ENCODE data around the gene RABGEF1.
"Not testable (repeated sequence)": the region's sequence is repeated elsewhere in the genome, so short reads cannot be mapped to it uniquely, and the experiment has no call there.

Gene RABGEF1

DNA sequence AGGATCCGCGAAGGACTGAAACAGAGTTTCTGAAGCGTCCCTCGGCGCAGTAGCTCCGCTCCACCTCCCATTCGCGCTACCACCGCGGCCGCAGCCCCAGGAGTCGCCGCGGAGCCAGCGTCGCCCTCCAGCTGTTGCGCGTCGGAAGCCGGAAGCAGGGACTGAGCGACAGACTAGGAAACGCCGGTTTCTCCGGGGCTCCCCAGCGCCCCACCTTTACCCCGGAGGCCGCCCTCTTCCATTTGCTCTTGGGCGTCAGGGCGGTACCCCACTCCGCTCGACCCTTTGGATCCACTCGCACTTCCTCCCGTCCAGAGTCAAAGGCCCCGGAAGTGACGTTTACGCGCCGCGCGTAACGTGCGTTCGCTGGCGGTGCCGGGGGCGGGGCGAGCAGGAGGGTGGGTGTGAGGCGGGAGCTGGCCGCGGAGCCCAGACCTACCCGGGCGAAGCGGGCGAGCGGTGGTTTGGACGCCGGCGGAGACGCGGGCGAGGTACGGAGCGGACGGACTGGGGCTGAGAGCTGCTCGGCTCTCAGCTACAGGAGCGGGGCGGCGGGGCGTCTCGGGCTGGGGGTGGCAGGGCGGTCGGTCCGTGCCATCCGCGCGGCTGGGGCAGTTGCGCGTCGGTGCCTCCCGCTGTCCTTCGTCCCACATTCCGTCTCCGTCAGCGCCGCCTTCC lies at the start of gene RABGEF1:
Gene RABGEF1, plus strand, starts transcription at position 432 of the 678 bp plus-strand sequence. CDS start 31,167 bp downstream, outside the sequence.
- peak; percentile 77 for DNase-seq

DNA sequence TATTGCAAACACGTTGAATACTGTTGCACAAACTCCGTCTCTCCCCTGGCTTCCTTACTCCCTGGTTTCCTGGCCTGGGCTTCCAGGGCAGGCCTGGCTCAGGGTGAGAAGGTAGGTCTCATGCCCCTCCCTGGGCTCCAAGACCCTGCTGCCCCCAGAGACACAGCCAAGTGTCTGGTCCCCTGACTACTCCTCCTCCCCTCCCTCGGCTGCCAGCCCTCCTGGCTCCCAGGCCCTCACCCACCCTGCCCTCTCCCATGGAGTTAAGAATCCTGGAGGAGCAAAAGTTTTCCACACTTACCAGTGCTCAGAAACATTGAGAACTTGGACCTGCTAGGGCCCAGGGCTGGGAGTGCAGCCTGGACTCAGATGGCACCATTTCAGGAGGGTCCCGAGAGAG lies 47.2 kb upstream of the RABGEF1 start:
- no peak for DNase-seq

DNA sequence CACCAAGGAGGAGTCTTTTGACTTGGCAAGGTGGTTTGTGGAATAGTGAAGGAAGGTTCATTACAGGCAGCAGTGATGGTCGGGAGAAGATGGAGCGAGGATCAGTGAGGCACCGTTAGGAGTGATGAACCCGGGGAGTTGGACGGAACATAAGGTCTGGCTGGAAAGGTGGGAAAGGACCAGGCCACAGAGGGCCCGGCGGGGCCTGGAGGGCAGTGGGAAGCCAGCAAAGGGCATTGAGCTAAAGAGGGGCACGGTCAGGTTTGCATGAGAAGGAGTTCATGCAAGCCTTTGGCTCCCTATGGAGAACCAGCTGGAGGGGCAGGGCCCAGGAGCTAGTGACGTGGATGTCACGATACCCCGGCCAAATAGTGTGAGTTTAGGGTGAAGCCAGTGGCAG lies 46.2 kb upstream of the RABGEF1 start:
- DNase-seq: no peak

DNA sequence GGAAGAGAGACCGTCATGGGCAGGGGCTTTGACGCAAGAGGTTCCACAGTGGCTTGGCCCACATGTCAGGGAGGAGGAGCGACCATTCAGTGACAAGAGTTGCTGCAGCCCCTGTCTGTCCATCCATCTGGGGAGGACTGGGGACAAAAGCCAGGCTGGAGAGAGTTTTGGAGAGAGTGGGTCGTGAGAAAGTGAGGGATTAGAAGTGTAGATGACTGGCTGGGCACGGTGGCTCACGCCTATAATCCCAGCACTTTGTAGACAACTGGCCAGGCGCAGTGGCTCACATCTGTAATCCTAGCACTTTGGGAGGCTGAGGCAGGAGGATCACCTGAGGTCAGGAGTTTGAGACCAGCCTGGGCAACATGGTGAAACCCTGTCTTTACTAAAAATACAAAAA lies 45.1 kb upstream of the RABGEF1 start:
- DNase-seq: not testable (repeated sequence)

DNA sequence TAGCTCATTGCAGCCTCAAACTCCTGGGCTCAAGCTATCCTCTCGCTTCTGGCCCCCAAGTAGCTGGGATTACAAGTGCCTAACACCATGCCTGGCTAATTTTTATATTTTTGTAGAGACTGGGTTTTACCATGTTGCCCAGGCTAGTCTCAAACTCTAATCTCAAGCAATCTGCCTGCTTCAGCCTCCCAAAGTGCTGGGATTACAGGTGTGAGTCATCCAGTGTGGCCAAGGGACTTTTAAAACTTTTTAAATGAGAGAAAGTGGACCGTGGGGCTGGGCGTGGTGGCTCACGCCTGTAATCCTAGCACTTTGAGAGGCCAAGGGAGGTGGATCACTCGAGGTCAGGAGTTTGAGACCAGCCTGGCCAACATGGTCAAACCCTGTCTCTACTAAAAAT lies 44.4 kb upstream of the RABGEF1 start:
- DNase-seq: not testable (repeated sequence)

DNA sequence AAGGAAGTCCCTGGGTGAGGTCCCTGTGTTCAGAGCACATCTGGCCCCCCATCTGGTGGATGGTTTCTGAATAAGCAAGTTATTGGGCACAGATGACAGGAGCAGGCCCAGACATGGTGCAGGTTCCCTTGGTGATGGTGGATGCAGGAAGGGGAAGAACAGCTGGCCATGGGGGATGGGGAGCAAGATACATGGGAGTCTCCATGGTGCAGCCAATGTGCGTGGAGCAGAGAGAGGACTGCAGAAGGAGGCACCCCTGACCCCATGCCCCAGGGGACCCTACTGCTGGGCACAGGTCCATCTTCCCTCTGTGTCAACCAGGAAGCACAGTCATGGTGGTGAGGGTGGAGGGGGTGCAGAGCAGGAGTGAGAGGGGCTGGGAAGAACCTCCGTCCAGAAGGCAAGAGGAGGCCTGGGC lies 43.8 kb upstream of the RABGEF1 start:
- peak; percentile 98 for DNase-seq

DNA sequence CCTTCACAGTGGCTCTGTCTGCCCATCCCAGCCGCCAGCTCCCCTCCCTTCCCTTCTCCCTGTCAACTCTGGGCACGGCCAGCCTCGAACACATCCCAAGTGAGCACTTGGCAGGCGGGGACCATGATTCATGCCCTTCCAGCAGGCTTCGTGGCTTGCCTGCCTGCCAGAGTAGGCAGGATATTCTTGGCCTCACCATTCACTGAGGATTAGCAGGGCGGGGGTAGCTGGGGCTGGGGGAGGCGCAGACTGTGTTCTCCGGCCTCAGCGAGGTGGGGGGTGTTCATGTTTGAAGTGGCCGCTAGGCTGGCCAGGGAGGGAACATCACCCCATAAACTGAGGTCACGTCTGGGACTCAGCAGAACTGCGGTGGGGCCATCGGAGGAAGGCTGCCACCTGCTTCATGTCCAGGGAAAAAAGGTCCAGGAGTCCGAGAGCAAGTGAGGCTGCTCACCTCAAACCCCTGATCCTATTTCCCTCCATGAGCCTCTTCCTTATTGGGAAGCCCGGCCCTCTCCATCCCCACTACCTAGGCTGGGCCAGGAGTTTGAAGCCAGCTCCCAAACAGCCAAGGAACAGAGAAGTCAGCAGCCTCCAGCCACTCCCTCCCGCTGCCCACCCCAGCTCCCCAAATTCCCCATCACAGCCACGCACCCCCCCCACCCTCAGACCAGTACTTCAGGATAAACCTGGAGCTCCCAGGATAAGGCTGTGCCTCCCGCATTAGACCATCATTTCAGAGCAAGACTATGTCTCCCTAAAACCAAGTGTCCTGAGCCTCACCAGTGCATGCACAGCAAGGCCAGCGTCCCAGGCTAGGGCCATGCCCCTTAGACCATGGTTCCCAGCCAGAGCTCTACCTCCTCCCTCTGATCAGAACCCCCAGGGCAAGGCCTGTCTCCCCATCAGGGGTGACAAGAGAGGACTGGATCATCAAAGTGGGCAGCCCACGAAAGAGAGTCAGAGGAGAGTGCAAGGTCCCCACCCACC lies 42.8 kb upstream of the RABGEF1 start:
- peak; percentile 85 for DNase-seq

DNA sequence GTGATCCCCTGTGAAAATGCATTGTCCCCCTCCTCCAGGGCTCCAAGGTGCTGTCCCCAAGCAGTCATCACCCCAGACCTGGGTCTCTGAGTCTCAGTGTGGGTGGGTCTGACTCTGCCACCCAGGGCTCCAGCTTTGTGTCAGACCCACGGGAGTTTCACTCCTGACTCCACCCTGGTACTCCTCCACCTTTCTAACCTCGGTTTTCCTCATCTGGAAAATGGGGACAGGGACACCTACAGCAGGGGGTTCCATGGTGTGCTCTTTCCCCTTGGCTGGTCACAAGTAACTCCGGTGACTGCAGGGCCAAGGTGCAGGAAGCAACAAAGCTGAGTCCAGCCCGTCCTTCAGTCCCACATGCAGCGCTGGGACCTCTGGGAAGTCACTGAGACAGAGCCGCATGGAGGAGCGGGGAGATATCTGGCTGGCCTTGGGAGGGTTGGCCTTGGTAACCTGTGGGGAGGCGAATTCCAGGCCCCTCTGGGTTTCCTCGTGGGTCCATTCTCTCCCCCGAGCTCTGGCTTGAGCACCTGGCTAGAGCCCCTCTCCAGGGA lies 41.8 kb upstream of the RABGEF1 start:
- no peak for DNase-seq

DNA sequence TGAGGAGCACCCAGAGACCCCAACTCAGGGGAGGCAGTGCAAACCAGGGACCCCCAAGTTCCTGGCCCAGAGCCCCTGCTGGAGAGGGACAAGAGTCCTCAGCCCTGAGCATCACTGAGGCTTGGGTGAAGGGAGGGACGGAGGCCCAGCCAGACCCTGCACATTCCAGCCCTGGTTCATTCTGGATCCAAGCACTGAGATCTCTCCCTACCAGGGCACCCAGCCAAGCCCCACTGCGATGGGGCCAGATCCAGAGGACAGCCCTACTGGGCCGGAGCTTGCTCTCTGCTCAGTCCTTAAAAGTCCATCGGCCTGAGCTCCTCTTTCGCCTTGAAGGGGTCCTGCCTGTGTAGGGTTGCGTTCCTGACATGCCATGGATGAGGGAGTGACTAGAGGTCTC lies 40.5 kb upstream of the RABGEF1 start:
- no peak for DNase-seq

DNA sequence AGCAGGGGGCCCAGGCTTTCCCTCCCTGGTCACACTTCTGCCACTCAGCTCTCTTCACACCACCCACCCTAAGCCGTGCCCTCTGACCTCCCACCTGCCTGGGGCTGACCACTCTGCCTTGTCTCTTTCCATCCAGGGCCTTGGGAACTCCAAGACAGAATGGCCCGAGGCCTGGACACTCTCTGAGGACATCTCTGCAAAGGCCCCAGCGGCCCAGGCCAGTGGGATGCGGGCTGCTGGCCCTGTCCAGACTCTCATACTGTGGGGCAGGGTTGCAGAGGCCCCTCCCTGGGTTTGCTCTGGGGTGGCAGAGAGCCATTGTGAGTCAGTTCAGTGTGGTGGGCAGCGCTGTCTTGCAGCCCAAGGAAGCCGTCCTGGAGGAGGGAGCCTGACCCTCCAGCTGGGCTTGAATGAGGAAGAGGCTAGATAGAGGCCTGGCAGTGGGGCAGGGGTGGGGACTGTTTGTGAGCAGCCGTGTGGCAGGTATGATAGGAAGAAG lies 39.9 kb upstream of the RABGEF1 start:
- DNase-seq: no peak

DNA sequence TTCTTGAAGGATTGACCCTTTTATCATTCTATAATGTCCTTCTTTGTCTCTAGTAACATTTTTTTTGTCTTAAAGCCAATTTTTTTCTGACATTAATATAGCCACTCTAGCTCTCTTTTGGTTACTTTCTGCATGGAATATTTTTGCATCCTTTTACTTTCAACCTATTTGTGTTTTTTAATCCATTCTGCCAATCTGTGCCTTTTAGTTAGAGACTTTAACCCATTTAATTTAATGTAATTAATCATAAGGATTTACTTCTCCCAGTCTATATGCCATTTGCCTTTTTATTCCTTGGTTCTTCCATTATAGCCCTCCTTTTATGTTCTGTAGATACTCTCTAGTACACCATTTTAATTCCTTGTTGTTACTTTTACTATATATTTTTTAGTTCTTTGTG lies 32.7 kb upstream of the RABGEF1 start:
- no peak for DNase-seq

DNA sequence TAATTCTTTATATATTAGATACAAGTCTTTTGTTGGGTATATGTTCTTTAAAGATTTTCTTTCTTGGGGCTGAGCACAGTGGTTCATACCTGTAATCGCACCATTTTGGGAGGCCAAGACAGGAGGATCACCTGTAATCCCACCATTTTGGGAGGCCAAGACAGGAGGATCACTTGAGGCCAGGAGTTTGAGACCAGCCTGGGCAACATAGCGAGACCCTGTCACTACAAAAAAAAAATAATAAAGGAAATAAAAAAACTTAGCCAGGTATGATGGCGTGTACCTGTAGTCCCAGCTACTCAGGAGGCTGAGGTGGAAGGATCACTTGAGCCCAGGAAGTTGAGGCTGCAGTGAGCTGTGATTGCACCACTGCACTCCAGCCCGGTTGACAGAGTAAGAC lies 29.8 kb upstream of the RABGEF1 start:
- DNase-seq: not testable (repeated sequence)

DNA sequence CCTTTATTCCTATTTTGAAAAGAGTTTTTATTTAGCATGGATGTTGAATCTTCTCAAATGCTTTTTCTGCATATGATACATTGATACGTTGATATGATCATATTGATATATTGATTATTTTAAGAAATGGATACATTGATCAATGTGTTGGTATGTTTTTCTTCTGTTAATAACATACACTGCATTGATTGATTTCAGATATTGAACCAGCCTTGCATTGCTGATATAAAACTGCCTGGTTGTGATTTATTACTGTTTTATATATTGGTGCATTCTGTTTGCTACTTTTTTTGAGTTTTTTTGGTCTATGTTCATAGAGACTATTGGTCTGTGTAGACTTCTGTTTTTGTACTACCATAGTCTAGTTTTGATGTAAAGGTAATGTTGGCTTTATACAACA lies 26.8 kb upstream of the RABGEF1 start:
- DNase-seq: no peak

DNA sequence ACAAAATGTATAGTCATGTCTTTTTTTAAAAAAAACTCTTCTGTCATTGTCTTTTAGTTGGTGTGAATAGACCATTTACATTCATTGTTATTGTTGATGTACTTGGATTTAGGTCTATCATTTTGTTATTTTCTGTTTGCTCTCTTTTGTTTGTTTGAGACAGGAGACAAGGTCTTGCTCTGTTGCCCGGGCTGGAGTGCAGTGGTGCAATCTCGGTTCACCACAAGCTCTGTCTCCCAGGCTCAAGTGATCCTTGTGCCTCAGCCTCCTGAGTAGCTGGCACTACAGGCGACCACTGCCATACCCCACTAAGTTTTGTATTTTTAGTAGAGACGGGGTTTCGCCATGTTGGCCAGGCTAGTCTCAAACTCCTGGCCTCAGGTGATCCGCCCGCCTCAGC lies 23.9 kb upstream of the RABGEF1 start:
- DNase-seq: not testable (repeated sequence)

DNA sequence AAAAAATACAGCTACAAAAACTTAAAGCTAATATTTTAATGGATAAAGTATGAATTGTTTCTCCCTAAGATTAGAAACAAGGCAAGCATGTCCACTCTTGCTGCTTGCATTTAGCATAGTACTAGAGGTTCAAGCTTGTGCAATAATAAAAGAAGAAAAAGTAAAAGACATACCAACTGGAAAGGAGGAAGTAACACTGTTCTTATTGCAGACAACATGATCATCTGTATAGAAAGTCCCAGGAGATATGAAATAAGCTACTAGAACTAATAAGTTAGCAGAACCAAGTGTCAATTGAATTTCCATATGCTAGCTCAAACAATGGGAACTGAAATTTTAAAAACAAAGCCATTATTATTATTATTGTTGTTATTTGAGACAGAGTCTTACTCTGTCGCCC lies 20.0 kb upstream of the RABGEF1 start:
- DNase-seq: no peak

DNA sequence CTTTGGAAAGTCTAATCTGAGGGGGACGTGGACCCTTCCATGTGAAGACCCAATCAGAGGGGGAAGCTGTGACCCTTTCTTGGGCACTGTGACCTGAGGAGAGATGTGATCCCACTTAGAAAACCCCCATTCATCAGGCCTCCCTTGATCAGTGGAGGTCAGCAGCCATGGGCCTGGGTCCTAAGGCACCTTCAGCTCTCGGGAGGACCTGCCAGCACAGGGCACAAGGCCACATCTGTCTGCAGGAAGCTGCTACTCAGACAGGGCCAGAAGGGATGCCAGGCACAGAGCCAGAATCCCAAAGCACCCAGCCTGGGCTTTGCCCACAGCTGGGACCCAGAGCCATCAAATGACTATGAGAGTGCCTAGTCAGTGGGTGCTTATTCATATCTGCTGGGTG lies 14.7 kb upstream of the RABGEF1 start:
- no peak for DNase-seq

DNA sequence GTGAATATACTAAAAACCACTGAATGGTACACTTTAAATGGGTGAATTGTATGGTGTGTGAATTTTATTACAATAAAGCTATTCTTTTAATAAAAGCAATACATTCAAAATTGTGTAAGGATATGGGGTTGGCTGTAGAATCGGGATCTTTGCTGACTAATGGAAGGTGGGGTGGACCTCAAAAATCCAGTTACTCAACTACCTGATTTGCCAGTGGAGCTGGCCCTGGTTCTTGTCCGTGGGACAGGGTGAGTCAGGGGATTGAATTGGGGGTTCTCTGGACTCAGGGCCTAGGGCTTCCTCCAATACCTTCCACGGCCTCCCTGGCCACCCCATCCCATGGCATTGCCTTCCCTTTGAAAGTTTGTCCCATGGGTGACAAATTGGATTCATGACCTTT lies 13.5 kb upstream of the RABGEF1 start:
- no peak for DNase-seq

DNA sequence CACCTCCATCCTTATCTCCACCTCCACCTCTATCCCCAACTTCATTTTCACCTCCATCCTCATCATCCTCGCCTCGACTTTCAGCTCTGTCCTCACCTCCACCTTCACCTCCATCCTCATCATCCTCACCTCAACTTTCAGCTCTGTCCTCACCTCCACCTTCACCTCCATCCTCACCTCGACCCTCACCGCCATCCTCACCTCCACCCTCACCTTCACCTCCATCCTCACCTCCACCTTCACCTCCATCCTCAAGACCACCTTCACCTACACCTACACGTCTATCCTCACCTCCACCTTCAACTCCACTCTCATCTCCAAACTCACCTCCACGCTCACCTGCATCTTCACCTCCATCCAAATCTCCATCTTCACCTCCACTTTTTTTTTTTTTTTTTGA lies 12.0 kb upstream of the RABGEF1 start:
- no peak for DNase-seq

DNA sequence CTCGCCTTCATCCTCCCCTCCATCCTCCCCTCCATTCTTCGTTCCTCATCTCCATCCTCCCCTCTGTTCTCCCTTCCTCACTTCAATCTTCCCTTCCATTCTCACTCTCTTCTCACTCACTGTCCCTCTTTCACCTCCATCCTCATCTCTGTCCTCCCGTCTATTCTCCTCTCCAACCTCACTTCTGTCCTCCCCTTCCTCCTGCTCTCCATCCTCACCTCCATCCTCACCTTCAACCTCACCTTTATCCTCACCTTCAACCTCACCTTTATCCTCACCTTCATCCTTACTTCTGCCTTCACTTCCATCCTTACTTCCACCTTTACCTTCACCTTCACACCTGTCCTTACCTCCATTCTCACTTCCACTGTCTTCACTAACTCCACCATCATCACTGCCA lies 11.3 kb upstream of the RABGEF1 start:
- no peak for DNase-seq

DNA sequence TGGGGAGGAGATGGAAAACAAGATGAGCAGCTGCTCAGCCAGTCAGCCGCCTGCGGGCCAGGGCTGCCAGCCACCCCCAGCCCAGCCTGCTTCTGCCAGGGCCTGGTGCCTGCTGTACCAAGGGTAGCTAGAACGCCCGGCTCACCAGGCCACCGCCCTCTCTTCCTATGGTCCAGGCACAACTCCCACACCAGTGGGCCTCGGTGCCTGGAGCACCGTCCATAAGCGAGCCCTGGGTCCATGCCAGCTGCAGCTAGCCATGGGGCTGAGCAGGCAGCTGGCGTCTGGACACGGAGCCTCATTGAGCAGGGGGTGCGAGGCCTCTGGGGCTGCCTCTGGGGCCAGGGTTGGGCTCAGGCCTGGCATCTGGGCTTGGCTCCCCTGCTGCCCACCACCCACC lies 8.5 kb upstream of the RABGEF1 start:
- no peak for DNase-seq

DNA sequence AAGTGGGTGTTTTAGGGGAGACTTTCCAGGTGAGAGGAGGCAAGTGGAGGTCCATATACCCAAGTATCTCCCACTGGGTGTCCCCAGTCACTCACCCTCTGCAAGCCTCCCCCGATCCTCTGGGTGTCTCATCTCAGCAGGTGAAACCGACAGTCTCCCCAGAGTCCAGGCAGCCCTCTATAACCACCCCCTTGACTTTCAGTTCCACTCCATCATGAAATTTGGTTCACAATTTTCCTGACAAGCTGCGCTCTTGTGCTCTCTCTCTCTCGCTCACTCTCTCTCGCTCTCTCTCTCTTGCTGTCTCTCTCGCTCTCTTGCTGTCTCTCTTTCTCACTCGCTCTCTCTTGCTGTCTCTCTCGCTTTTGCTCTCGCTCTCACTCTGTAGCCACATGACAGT lies 8.1 kb upstream of the RABGEF1 start:
- no peak for DNase-seq

DNA sequence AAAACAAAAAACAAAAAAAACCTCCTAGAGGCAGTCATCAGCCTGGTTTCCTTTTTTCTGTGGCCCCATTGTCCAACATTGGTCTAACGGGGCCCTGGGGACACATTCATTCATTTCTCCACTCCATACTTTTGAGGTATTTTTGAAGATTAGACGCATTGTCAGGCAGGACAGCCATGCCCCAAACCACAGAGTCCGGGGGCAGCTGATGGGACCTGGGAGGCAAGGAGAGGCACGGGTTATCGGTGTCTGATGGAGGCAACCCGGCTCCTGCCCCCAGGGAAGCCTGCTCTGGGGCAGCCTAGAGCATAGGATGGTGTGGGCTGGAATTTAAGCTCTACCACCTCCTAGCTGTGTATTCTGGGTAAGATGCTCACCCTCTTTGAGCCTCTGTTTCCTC lies 6.5 kb upstream of the RABGEF1 start:
- no peak for DNase-seq

DNA sequence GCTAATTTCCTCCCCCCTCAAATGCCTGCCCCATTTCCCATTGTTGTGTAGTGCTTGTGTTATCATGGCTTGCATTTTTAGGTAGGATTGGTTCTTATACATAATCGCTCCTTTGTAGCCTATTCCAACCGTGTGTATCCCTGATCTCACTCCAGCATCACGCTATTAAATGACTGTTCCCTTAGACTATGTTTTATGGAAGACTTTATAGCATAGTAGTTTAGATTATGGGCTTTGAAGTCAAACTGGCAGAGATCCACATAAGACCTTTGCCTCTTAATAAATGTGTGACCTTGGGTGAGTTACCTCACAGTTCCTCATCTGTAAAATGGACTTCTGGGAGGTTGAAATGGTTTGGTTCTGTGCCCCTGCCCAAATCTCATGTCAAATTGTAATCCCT lies 5.4 kb upstream of the RABGEF1 start:
- DNase-seq: no peak

DNA sequence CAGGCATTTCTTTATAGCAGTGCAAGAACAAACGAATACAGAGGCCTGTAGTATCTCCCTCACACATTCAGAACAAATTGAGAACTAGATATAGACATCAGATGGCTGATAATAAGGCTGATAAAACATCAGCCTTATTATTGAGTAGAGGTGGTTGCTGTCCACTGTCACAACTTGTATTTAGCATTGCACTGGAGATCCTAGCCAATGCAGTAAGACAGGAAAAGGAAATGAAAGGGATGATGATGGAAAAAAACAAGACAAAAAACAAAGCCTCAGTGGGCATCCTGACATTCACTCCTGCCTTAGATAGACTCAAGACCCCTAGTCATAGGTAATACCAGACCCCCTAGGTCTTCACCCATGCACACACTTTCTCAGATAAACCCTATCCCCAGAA lies 4.7 kb upstream of the RABGEF1 start:
- no peak for DNase-seq
